GM10248 (cell line): Measurements from ENCODE around the gene RAPGEF2.

Experiments
- CTCF ChIA-PET: fragments of 300-600 bp; sonication (Branson Sonifier 250); formaldehyde crosslinking; extraction: SDS; loops from one replicate; lab custom pipeline; 2021; ENCODE audit warnings: antibody characterized with exemption; lab: Yijun Ruan, JAX
- POLR2A ChIA-PET: fragments of 350-650 bp; sonication (Branson Sonifier 250); formaldehyde crosslinking; extraction: SDS; loops from one replicate; lab custom pipeline; 2020; ENCODE audit warnings: antibody characterized with exemption; lab: Yijun Ruan, JAX
- DNase-seq: peaks from one replicate; pipeline ENCODE4 v3.0.0; 2012; ENCODE audit errors: extremely low spot score
- CTCF ChIP-seq: IDR thresholded peaks from 2 replicates; pipeline ENCODE4 v1.5.1; 2012; ENCODE audit warnings: mild to moderate bottlenecking, low read depth; ENCODE audit errors: extremely low read depth, missing control alignments, control extremely low read depth

Gene RAPGEF2

GRCh38 chr4:159148441-159148840, 45.6 kb downstream of the RAPGEF2 start:
- no peak for DNase-seq
- ChIA-PET POLR2A (no interaction called here), CTCF (interaction anchor here (1.0 kb wide), 1 partner anchor 8 kb away, joined by 5 read pairs; no protein-coding TSS in a partner anchor)
- no peak for TF ChIP-seq CTCF

DNA sequence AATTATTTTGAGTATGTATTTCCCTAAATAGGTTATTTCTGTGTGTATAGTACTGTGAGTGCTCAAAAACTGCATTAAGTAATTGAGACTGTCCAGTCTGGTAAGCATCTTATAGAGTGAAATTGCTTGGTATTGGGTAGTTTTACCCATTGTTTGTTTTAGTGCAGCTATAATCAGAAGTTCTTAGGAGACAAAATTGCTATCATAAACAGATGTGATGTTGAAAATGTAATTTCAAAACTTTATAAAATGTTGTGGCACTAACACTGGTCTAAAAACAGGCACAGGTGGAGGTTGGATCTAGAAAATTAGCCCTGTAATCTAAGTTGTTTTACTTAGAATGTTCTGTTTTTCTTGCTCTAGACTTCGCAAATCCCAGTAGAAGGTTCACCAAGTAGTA, 46.8 kb downstream of the RAPGEF2 start:
- no peak for TF ChIP-seq CTCF
- no peak for DNase-seq
- ChIA-PET POLR2A (no interaction called here), CTCF (interaction anchor here (1.2 to 2.1 kb wide), 6 partner anchors 9 to 29 kb away, joined by 3 to 7 read pairs (median 6); no protein-coding TSS in a partner anchor)

DNA sequence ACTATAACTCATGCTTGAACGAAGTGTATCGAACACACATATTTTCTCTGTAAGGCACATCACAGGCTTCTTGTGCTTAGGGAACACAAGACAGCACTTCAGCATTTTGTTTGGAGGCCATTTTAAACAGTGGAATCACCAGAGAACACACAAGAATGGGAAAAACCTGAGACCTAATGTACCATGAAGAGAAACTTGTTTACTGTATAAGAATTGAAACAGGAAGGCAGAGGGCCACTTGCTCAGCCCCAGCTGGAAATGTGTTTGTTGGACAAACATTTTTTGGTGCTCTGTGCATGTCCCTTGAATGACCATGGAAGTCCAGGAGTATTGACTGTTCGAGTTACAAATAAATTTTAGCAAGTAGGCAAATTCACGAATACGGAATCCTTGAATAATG, 47.5 kb downstream of the RAPGEF2 start:
- no peak for DNase-seq
- ChIA-PET CTCF (interaction anchor here (0.9 to 2.1 kb wide), 10 partner anchors 9 to 299 kb away, joined by 3 to 7 read pairs (median 4); no protein-coding TSS in a partner anchor), POLR2A (no interaction called here)
- no peak for TF ChIP-seq CTCF

DNA sequence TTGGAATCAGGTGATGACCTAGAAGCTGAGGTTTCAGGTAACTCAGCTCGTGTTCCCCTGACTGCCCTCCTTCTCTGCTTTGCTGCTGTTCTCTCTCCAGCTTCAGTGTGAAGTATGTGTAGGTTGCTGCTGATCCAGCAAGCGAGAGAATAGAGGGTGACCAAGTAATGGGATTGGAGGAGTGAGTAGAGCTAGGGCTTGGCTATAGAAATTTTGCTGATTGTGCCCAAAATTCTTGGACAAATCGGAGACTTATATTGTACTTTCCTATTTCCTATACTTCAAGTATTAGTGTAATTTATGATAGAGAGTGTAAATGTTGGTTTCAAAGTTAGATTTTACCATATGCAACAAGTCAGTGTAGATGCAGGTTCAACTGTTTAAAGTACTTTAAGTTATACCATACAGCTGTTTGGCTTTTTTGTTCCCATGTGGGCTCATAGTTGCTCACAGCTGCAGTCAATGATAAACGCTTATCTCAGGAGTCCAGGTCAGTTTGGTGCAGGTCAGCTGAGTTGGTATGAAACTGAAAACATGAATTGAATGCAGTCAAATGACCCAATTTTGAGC, 48.0 kb downstream of the RAPGEF2 start:
- no peak for TF ChIP-seq CTCF
- ChIA-PET CTCF (interaction anchor here (0.9 to 2.1 kb wide), 11 partner anchors 9 to 299 kb away, joined by 3 to 7 read pairs (median 4); no protein-coding TSS in a partner anchor), POLR2A (no interaction called here)
- no peak for DNase-seq

- ChIA-PET CTCF (interaction anchor here (0.7 to 2.1 kb wide), 5 partner anchors 8 to 42 kb away, joined by 3 to 7 read pairs (median 5); no protein-coding TSS in a partner anchor), POLR2A (no interaction called here)
- no peak for DNase-seq
- no peak for TF ChIP-seq CTCF
Observed at GRCh38 chr4:159151689-159152088, 48.8 kb downstream of the RAPGEF2 start.

- ChIA-PET POLR2A (no interaction called here), CTCF (interaction anchor here (0.7 to 2.1 kb wide), 3 partner anchors 10 to 36 kb away, joined by 3 to 5 read pairs (median 4); no protein-coding TSS in a partner anchor)
Observed at GRCh38 chr4:159152181-159152580, 49.3 kb downstream of the RAPGEF2 start.

More at GRCh38 chr4:159152181-159152580, 49.3 kb downstream of the RAPGEF2 start:
- TF ChIP-seq CTCF, result no peak
- DNase-seq, result no peak
